Activated T-cell treated with anti-CD3 and anti-CD28 coated beads, Interleukin-2, amount 50 U/mL, for 48 hours (primary cell): Measurements from ENCODE around the gene PROX1.

Source experiments
- DNase-seq, 2 experiments: peaks; one replicate each; pipeline ENCODE4 v3.0.0-alpha.2; 2020

Gene PROX1

DNA sequence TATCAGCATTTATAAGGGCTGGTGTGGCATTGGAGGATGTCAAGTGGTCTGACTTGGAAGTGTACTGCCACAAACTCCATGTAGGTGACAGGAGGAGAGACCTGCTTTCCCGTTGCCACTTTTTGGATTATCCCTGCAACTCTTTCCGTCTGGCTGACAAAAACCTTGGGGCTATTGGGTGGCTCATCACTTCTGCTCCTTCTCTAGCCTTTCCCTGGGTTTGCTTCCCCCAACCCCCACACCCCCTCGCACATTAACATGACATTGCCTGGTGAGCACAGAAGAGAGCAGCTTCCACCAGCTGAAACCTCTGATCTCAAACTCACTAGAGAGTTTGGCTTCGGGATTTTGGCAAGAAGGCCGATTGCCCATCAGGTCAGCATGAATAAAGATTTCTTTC lies 39.2 kb downstream of the PROX1 start:
- no peak for DNase-seq

DNA sequence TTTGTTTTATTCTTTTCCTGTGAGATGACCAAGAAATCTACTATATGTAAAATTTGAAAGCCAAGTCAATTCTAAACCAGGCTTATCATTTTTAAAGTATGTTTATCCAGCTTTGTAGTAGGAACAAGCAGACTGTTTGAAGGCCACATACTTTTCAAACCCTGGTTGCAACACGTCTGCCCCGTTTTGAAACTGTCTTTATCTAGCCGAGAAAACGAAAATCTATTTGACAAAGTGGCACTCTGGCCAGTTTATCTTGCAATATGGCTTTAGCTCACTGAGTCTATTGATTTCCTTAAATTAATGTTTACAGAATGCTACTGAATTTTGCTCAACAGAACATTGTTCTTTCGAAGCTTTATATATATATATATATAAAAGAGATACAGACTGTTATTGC lies 39.7 kb downstream of the PROX1 start:
- DNase-seq, result no peak

DNA sequence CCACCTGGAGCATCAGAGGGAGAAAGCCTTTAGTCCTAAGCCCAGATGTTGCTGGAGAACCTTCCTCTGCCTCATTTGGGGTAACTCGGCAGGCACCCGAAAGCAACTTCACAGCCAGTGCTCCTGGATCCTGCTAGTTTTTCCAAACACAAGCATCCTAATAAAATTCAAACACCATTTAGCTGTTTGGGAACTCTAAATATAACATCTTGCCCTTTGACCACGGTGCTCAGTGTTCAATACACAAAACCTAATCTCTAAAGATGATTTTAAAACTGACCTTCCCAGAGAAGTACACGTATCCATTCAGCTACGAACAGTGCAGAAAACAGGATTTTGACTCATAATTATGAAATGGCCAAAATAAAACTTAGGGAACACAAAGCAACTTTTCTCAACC lies 40.3 kb downstream of the PROX1 start:
- DNase-seq, result no peak

DNA sequence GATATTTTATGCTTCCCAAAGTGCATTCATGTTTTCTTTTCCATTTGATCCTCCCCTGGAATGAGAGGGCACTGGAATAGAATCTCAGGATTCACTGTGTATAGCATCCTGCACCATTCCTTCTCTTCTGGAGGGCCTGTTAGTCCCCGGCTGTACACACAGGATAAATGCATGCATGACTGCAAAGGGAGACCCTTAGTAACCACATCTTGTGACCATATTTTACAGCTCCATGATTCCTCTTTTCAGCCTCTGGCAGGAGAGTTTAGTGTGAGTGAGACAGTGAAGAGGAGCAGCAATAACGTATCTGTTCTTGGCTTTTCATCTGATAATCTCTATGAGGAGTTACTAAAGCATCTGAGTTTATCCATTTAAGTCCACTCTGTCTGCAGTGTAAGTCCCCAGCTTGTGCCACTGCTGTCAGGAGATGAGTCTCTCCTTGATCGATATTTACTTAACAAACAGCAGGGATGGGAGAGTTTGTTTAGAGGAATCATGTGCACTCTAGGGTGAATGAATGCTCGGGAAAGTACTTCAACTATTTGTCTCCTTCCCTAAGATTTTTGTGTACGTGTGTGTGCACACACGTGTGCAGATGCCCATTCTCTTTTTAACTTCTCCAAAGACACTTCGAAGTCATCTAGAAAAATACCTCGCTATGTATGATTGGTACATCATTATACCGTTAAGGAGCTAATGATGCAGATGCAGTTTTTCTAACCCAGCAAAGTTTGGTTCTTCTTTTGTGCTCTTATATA lies 41.1 kb downstream of the PROX1 start:
- DNase-seq, result no peak

DNA sequence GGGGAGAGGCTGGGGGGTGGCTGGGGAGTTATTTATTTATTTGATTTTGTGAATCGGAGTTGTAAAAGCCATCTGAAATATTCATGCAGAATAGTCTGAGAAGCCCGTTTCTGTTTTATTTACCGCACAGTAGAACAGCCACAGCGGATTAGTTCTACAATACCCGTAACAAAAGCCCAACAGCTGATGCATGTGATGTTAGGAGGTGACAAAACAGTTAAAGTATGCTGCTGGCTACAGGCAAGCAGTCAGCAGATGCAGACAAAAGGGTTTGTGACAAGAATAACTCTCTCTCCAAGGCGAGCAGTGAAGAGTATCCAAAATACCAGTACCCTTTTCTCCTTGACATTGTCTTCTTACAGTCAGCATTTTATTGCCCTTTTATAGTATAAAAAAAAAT lies 42.0 kb downstream of the PROX1 start:
- DNase-seq, result no peak

DNA sequence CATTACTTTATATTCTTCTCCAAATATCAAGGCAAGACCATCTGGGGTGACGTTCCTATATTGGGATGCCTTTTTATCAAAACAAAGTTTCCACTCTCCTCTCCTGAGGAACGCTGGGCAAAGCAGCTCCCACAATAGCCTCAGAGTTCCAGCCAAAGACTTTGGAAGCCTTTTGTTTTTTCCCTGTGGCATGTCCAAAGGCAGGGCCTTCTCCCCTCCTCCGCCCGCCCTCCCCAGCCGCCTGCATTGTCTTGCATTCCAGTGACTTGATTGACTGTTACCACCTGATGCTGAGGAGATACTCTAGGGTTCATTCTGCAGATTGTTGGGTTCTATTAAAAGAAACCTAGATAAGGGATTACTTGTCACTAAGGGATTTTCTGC lies 43.5 kb downstream of the PROX1 start:
- no peak for DNase-seq

DNA sequence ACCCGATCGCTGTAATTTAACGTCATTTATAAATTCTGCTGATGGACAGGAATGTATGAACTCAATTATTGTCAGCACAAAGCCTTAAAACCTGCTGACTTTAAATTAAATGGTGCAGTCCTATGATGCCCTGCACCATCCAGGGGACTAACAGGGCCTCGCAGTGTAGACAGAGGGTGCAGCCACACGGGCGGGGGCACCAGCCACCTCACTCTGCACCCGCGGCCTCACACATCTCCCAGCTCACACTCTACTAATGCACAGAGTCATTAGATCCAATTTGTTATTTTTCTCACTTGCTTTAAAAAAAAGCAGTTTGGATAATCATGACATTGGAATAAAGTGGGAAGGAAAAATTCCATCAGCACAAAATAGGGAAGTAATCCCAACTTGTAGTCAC lies 49.7 kb downstream of the PROX1 start:
- no peak for DNase-seq

DNA sequence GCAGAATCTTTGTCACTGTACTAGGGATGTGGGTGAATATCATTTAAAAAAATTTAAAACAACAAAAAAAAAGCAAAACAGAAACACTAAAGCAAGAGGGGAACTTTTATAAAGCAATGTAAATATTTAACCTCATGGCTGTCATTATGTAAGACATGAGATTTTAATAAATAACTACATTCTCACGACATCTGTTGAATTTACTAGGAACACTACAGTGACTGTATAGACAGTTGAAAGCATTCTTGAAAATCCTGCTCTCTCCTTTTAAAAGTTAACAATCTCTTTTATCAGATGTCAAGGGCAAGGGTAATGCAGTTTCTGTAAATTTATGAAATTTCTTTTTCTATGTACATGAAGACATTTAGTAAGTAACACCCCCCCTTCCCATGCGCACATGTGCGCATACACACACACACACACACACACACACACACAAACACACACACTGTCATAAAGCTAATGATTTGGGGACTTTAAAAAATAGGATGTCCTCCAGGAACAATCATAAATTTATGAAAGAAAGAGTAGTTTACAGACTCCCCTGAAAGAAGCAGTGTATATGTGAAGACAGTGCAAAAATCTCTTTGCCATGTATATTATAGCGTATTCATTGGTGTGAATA lies 51.7 kb downstream of the PROX1 start:
- DNase-seq, result no peak

DNA sequence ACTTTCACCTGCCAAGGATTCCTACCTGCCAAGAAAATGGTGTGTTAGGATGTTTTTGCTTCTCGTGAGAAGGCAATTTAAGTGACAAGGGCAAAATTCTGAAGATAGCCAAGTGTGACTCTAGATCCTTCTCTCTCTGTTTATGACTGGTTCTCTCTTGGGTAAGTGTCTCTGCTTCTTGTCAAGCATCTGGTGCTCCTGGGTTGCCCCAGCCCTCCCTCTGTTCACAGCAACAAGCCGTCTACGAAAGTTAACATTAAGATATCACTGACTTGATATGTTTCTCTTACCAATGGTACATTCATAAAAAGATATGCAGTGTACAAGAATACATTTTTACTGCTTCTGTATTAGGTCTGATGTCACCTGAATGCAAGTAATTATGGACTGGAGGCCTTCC lies 55.4 kb downstream of the PROX1 start:
- no peak for DNase-seq

DNA sequence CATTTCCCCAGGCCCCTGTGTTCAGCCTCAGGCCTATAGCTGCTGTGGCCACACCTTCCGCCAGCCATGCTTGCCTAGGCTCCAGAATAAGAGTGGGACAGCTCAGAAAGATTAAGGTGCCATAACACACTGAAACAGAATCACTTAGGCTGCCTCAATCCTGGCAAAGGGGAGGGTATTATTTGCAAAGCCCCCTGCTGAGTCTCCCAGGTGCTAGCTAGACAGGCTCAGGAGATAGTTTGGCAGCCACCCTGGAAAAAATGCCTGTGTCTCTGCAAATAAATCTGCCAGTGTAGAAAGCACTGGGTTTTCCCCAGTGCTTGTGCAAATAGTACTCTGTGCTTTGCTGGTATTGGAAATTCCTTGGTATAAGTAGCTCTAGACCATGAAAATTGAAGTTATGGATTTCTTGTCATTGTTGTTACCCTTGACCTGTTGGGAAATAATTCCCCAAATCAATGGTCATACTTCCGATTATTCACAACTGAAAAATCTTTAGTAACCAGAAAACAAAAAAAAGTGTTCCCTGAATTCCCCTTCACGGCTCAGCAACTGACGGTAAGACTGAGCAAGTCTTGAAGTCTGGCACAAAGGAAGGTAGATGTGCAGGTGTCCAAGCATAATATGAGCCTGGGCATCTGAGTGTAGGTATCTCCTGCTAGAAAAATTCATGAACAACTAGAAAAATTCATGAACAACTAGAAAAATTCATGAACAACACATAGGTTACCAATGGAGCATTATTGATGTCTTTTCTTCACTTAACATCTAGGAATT lies 56.9 kb downstream of the PROX1 start:
- DNase-seq, result no peak

DNA sequence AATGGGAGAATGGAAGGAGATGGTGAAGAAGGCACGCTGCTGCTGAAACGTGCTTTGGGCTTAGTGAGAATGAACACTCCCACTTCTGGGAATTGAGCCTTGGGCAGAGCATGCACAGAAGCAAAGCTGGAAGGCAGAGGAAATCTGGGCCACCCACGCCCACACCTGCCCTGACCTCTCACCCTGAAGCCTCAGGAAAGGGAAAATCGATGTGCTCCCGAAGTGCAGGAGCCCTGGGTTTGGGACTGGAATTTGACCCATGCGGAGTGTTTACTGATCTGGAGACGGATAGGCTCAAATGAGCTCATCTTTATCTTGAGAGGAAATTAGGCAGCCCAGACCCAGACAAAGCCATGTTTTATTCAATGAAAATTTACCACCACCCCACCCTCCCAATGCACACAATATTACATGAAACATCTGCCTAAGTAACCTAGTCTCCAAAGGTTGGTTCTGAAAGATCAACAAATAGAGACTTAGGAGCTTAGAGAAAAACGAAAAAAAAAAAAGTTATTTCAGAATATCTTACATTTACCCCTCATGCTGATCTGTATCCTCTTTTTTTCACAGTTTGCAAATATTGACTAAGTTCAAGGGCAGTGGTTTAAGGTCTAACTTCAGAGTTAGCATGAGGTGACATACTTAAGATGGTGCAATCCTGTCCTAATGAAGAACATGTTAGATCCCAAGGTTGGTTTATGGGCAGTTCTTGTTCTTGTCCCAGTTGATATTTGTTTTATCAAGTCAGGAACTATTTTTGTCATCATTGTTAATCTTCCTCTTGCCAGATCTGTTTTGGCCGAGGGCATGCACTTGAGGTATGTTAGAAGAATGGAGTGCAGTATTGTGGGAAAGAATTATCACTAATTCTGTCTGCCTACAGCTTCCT lies 63.0 kb downstream of the PROX1 start:
- DNase-seq, result no peak

DNA sequence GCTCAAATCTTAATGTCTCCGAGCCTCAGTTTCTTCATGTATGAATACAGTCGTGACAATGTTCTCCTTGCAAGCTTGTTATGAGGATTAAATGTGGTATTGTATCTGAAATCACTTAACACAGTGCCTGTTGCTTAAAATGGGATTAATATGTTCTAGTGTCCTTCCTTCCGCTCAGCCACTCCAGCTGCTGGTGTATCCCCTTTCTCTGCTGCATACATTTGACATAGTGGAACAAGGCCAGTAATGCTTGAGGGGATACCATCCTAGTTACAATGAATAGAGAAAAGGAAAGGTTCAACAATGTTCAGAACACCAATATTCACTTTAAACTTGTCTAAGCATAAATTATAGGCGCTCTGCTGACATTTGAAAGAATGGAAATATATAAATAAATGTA lies 64.0 kb downstream of the PROX1 start:
- no peak for DNase-seq

DNA sequence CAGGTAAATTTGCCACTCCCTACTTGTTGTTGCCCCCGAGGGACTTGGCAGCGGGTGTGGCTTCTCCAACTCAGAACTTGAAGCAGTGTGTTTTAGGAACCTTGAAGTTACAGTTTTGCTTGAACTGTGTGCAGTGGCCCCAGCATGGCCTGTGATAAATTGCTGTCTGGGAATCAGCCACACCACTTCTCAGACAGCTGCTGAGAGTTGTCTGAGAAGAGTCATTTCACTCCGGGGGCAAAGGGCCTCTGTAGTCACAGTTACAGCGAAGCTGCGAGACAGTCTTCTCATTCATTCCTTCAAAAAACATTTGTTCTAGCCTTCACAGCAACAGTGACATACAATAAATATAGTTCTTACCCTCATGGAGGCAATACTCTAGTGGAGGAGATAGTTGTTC lies 70.3 kb downstream of the PROX1 start:
- no peak for DNase-seq

DNA sequence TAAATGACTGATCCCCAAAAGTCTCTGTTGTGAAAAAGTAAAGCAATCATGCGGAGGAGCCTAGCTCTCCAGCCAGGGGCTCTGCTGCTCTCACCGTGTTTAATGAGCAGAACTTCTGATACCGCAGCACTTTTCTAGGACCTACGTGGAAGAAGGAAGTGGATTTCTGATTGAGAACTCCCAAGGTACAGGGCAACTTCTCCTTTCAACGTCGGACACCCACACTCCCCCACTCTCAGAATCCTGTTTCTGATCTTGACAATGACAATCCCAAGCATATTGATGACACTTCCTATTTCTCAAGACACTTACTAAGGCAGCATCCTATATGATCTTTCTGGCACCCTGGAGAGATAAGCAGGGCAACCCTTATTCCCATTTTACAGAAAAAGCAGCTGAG lies 78.4 kb downstream of the PROX1 start:
- no peak for DNase-seq

DNA sequence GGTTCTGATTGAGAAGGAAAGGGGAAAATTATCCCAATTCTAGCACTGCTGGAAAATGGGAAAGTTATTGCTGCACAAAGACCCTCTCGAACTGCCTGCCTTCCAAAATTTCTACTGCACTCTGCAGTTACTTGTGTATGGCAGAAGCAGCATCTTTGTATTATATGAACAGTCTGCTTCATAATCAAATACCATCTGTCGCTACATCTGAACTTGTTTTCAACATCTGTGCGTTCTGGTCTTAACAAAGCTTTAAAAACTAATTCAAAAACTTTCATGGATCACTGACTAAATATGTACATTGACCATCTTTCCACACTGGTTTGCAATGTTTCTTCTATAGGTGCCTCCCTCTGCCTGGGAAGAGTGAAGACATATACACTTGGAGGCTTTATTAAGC lies 79.2 kb downstream of the PROX1 start:
- no peak for DNase-seq

DNA sequence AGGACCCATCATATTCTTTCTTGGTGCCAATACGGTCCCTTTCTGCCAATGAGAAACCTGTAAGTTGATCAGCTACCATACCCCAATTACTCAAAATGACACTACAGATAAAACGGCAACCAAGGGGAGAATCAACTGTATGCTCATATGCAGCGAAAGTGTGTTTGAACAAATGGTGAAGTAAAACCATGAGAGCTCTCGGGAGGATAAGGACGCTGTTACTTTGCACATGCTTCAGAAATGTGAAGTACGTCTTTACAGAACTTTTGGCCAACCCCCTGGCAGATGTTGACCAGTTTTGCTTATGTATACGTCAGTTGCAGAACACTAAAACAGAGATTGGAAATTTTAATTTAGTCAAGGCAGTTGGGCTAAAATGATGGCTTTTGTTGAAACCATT lies 79.6 kb downstream of the PROX1 start:
- no peak for DNase-seq

DNA sequence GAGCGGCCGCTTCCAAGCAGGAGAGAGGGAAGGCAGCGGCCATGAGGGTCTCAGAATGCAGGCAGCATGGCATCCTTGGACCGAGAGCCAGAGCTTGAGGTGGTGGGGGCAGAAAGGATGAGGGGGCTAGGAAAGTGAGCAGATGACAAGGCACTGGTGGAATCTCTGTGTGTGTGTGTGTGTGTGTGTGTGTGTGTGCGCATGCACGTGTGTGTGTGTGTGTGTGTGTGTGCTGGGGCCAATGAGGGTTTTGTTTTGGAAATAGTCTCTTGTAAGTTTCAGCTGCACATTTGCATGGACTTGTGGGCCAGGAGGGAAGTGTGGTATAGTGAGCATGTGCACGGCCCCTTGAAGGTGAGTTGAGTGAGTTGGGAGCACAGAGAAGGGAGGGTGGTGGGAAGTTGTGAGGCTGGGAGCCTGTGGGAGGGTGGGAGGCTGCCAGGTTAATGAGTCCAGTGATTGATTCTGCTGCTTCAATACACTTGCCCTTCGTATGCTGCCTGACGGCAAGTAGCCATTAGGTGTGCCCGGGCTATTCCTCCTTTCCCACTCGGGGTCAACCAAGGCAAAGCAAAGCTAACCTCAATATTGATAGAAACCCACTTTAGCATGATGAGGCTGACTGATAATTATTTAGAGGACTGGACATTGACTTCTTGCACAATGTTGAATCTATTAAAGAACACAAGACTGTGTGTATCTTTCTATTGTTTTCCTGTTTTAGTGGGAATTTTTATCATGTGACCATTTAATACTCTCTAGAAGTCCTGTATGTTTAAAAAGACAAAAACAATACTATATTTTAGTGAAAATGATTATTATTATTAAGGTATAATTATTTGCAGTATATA lies 80.3 kb downstream of the PROX1 start:
- no peak for DNase-seq

DNA sequence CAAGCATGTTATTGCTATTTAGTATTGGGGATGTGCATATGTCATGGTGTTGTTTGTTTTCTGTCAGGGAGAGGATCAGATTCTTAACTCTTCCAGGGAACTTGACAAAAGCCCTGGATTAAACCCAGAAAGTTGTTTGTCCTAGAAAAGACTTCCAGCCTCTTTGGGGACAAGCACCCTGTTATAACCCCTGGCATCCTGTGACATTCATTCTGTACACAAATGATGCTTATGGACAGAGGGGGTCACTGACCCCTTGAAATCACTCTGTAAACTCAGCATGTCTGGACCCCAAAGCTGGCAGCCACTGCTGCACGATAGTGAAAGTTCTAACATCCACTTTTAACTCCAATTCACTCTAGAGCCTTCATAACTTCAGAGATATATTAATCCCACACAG lies 81.2 kb downstream of the PROX1 start:
- no peak for DNase-seq

DNA sequence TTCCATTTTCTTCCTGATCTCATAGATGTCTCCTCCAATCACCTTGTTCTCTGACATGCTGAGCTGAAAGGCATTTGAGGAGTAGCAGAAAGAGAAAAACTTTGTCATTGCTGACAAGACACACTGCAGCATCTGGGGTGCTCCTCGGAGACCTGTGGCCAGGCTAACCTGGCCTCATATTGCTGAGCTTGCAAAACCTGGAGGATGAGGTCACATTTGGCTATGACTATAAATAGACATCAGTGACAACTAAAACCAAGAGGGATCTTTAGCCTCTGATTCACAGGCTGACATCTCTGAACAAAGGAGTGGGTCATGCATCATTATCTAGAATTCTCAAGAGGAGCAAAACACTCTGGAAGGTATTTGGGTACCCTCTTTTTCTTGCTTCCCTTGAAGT lies 83.7 kb downstream of the PROX1 start:
- DNase-seq, result no peak

DNA sequence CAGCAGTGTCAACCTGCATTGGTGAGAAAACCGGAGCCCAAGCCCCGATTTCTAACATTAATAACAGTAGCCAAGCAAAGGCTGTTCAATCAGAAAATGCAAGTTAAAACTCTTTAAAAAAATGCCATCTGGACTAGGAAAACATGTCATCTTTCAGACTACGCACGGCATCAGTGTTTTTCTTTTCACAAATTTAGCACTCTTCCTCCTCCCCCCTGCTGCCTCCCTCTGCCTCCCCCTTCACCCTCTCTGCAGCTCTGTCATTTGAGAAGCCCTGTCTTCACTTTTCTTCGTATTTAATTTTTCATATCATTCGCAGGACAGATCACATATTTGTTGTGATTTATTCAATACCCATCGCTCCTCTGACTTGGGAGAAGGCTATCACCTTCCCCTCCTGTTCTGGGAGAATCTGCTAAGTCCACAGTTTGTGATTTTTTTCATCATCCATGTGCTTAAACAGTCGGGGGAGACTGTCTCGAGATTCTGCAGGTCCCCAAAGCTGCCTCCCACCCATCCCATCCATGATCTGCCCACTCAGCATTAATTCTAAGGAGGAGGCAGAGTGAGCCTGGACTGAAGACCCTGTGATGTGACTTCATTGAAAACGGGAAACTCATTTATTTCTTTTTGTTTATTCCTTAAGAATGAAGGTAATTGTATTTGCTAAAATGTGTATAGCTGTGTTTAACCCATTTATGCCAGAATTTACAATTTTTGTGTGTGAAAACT lies 84.8 kb downstream of the PROX1 start:
- no peak for DNase-seq

DNA sequence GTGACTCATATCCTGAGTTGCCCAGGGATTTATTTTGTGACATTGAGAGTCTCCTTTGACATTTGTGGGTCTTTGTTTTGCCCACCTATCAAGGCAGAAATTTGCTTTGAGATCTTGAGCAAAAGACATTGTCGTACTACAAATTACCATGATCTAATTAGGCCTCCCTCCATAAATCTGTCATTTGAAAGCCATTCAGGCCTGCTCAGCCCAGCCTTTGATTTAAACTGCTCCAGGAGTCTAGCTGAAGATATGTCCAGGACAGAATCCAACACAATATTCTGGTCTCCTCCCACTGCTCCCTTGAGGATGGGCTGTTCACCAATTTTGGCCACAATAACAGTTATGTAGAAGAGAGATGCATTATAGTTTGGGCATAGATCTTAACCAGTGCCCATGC lies 86.7 kb downstream of the PROX1 start:
- DNase-seq, result no peak
